ENCODE data around the gene HSPG2. TPM values are rescaled to one million over a fixed set of nuclear protein-coding genes. Genes with fewer than 3 reads are reported as not detected.
A peak's percentile ranks its signal among the peaks of the same experiment; 100 is the strongest.

The HSPG2 gene
- total and polyA plus RNA-seq, 10 of the 15 experiments (the other 5 are each of a cell fraction or from before 2014, with no cell fraction given): 0.30 to 3.4 (median 0.73) TPM; not detected in 2

GRCh38 chr1:21781815-21782348 is 155.2 kb downstream of the HSPG2 start (continued):
- TF ChIP-seq TBL1XR1 (IDR thresholded peaks at IDR 0.05; ENCODE audit: low read depth, low read length) (peak; percentile 62; the same call in 1 of the 2 replicates), PAX5 (IDR thresholded peaks at IDR 0.05; ENCODE audit: borderline replicate concordance, low read depth, low read length) (no peak), SREBF2 (IDR thresholded peaks at IDR 0.05; ENCODE audit: low read length) (no peak), PML (IDR thresholded peaks at IDR 0.05; ENCODE audit: low read length) (peak; percentile 68), RAD51 (IDR thresholded peaks at IDR 0.05) (no peak), NFXL1 (IDR thresholded peaks at IDR 0.05; ENCODE audit: borderline replicate concordance) (no peak), CHD2 (IDR thresholded peaks at IDR 0.05; ENCODE audit: borderline replicate concordance, low read depth, low read length) (no peak), EP300 (IDR thresholded peaks at IDR 0.05; ENCODE audit: borderline replicate concordance in 1 of 2, control insufficient read depth in 1 of 2, low read depth in 2 of 2, low read length in 2 of 2) (0 out of 4 replicates have a peak, but pooled peaks of 1 of the 2 experiments have one; percentile 10), MLLT1 (IDR thresholded peaks at IDR 0.05) (peak; percentile 80)

Measured in GM12878 (cell line).